ENCODE measurements around the gene USP3. TPM values are rescaled to one million over a fixed set of nuclear protein-coding genes. Genes with fewer than 3 reads are reported as not detected.

Gene USP3
- total RNA-seq, 1 donor from 2014 or later: 64.2 TPM

DNA sequence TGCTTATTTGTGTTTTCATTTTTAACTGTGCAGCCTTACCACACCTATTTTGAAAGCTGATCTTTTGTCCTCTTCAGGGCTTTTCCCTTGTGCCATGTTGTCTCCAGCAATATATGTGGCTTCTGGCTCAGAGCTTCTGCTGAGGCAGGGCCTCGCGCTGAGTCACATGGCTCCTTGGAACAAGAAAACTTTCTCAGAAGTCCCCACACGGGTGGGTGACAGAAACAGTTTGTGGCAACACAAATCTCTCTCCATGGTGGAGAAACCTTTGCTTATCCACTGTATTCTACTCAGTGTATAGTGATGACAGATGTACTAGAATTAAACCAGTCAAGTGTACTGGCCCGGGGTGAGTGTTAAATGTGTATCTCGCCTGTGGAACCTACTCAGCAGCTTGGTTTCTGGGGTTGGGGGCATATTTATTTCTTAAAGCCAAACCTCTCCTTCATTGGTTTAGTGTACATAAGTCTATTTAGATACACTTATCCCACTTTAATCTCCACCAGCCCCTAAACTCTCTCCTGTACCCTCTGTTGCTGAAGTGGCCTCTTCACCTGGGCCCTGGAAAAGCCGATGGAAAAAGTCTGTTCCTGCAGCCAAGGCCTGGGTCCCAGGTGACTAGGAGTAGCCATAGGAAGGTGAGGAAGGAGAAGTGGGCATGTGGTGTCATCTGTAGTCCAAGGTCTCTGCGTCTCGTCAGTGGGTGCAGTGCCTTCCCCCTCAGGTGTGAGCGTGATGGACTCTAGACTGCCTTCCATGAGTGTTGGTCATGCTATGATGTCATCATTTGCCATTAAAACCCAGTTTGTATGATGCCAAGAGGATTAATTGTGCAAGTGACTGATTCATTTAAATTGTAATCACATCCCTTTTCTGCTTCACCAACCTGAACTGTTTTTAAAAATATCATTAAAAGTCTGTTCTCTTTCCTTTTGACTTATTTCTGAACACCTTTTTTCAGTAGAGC, 89.6 kb downstream of the USP3 start:
- no peaks in the 10 kb centered on the region for H3K9me3 ChIP-seq (ENCODE audit: low read depth)
- no peak overlapping the region for H2AFZ ChIP-seq (replicated peaks)
- Mint-ChIP-seq H3K27ac (no peak overlapping the region), H3K9me3 (no peaks in the 10 kb centered on the region), H3K4me1 (peaks cover 22% of the 10 kb centered on the region), H3K36me3 (peaks cover 35% of the 10 kb centered on the region), H3K4me3 (no peak overlapping the region), H3K27me3 (ENCODE audit: insufficient read depth, low read depth) (peaks cover 14% of the 10 kb centered on the region)
- no peak overlapping the region for H3K9ac ChIP-seq
- H3F3A ChIP-seq (ENCODE audit: low read depth): peaks cover 6% of the 10 kb centered on the region
- no peak overlapping the region for H3K4me3 ChIP-seq
- no peak overlapping the region for H3K27ac ChIP-seq
- no peak for TF ChIP-seq EZH2 (IDR thresholded peaks at IDR 0.05)
- no peak for TF ChIP-seq EZH2phosphoT487 (IDR thresholded peaks at IDR 0.05)
- TF ChIP-seq, protein P1, sequence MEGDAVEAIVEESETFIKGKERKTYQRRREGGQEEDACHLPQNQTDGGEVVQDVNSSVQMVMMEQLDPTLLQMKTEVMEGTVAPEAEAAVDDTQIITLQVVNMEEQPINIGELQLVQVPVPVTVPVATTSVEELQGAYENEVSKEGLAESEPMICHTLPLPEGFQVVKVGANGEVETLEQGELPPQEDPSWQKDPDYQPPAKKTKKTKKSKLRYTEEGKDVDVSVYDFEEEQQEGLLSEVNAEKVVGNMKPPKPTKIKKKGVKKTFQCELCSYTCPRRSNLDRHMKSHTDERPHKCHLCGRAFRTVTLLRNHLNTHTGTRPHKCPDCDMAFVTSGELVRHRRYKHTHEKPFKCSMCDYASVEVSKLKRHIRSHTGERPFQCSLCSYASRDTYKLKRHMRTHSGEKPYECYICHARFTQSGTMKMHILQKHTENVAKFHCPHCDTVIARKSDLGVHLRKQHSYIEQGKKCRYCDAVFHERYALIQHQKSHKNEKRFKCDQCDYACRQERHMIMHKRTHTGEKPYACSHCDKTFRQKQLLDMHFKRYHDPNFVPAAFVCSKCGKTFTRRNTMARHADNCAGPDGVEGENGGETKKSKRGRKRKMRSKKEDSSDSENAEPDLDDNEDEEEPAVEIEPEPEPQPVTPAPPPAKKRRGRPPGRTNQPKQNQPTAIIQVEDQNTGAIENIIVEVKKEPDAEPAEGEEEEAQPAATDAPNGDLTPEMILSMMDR (IDR thresholded peaks at IDR 0.05): no peak
- H3K4me1 ChIP-seq: peaks cover 11% of the 10 kb centered on the region
- H3K4me2 ChIP-seq: no peak overlapping the region
- no peaks in the 10 kb centered on the region for H4K20me1 ChIP-seq (ENCODE audit: low read depth)
- no peaks in the 10 kb centered on the region for H3K27me3 ChIP-seq
- H3K79me2 ChIP-seq (ENCODE audit: low read depth): no peaks in the 10 kb centered on the region
- no peaks in the 10 kb centered on the region for H3K36me3 ChIP-seq
- no peak for DNase-seq (ENCODE audit: low spot score)

DNA sequence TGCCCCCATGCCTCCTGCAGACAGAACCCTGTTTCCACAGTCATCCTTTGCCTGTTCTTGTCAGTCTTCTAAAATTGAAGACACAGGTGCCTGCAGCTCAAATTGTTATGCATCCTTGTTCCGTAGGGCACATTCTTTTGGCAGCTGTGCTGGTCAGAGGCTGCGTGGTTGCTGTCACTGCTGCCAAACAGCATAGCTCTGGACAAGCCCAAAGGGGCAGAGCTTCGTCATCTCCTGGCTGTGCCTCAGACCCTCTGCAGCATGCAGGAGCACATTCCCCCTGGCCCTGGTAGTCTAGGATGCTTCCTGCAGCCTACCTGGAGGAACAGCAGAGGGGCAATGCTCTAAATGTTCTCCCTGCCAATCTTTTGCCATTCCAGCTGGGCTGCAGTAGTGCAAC, 90.7 kb downstream of the USP3 start:
- Histone ChIP-seq H3K79me2 (ENCODE audit: low read depth) (no peaks in the 10 kb centered on the region), H3K4me3 (no peak overlapping the region), H3K9ac (no peak overlapping the region), H3K9me3 (ENCODE audit: low read depth) (no peaks in the 10 kb centered on the region), H2AFZ (replicated peaks) (no peak overlapping the region), H3K4me2 (no peak overlapping the region), H3K27ac (no peak overlapping the region), H4K20me1 (ENCODE audit: low read depth) (no peaks in the 10 kb centered on the region), H3K36me3 (no peaks in the 10 kb centered on the region), H3K27me3 (no peaks in the 10 kb centered on the region), H3K4me1 (peaks cover 12% of the 10 kb centered on the region), H3F3A (ENCODE audit: low read depth) (peaks cover 17% of the 10 kb centered on the region)
- Mint-ChIP-seq H3K4me1 (peaks cover 28% of the 10 kb centered on the region), H3K27me3 (ENCODE audit: insufficient read depth, low read depth) (peaks cover 14% of the 10 kb centered on the region), H3K9me3 (no peaks in the 10 kb centered on the region), H3K4me3 (no peak overlapping the region), H3K27ac (no peak overlapping the region), H3K36me3 (peaks cover 26% of the 10 kb centered on the region)
- no peak for DNase-seq (ENCODE audit: low spot score)
- TF ChIP-seq EZH2 (IDR thresholded peaks at IDR 0.05) (no peak), EZH2phosphoT487 (IDR thresholded peaks at IDR 0.05) (no peak)
- TF ChIP-seq, protein P1 (IDR thresholded peaks at IDR 0.05): no peak

DNA sequence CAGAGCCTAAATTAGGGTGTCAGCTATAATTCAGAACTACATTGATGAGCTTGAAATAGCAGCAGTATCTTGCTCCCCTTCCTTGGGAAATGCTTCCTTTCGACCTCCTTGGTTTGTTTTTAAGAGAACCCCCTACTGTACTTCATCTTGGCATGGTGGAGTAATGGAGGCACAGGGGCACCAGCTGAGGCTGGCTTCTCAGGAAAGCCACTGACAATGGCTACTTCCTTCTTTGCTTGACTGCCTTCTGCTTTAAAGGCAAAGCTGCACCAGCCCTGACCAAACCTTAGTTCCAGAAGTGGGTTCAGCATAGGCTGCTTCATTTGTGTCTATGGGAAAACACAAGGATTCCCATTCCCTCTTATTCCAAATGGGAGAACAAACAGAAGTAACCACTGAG, 91.3 kb downstream of the USP3 start:
- DNase-seq (ENCODE audit: low spot score): no peak
- no peak overlapping the region for H3K4me3 Mint-ChIP-seq
- Histone ChIP-seq H3K27me3 (no peaks in the 10 kb centered on the region), H3K4me1 (peaks cover 12% of the 10 kb centered on the region), H3K9me3 (ENCODE audit: low read depth) (no peaks in the 10 kb centered on the region), H3K9ac (no peak overlapping the region), H2AFZ (replicated peaks) (no peak overlapping the region), H4K20me1 (ENCODE audit: low read depth) (no peaks in the 10 kb centered on the region), H3K4me2 (no peak overlapping the region), H3K4me3 (no peak overlapping the region), H3K36me3 (no peaks in the 10 kb centered on the region), H3K27ac (no peak overlapping the region), H3F3A (ENCODE audit: low read depth) (peaks cover 23% of the 10 kb centered on the region), H3K79me2 (ENCODE audit: low read depth) (no peaks in the 10 kb centered on the region)
- peaks cover 23% of the 10 kb centered on the region for H3K36me3 Mint-ChIP-seq
- no peaks in the 10 kb centered on the region for H3K9me3 Mint-ChIP-seq
- H3K27ac Mint-ChIP-seq: no peak overlapping the region
- peaks cover 14% of the 10 kb centered on the region for H3K27me3 Mint-ChIP-seq (ENCODE audit: insufficient read depth, low read depth)
- H3K4me1 Mint-ChIP-seq: peaks cover 30% of the 10 kb centered on the region
- no peak for TF ChIP-seq EZH2 (IDR thresholded peaks at IDR 0.05)
- TF ChIP-seq EZH2phosphoT487 (IDR thresholded peaks at IDR 0.05): no peak
- TF ChIP-seq, protein P1 (IDR thresholded peaks at IDR 0.05): no peak
